ENCODE results near the gene FAM181A.

The FAM181A gene

GRCh38 chr14:93929048-93929535 lies 1.9 kb downstream of the FAM181A start:
- DNase-seq (ENCODE audit: low spot score), result no peak

- no peak for DNase-seq (ENCODE audit: low spot score)
Observed at GRCh38 chr14:93929657-93930056, 2.5 kb downstream of the FAM181A start.

- no peak for DNase-seq (ENCODE audit: low spot score)
Observed at GRCh38 chr14:93930296-93930988, 3.3 kb downstream of the FAM181A start.

- DNase-seq (ENCODE audit: low spot score), result no peak
Observed at GRCh38 chr14:93930989-93931307, 3.8 kb downstream of the FAM181A start.

- DNase-seq (ENCODE audit: low spot score), result no peak
Observed at GRCh38 chr14:93932642-93933041, 5.5 kb downstream of the FAM181A start.

DNA sequence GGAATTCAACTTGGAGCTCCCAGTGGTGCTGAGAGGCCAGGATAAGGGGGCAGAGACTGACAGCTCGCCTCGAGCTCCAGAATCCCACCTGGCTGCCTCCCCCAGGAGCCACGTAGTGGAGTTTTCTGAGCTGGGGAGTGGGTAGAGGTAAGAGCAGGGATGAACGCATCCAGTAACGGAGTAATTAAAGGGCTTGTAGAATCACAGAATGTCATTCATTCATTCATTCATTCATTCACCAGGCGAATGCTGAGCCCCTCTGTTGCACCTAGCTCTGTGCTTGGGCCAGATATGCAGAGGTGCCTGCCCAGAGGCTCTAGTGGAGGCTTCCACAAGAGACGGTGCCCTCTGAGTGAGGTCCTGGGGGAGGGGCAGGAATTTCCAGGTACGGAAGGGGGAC lies 8.1 kb downstream of the FAM181A start:
- DNase-seq (ENCODE audit: low spot score), result no peak

DNA sequence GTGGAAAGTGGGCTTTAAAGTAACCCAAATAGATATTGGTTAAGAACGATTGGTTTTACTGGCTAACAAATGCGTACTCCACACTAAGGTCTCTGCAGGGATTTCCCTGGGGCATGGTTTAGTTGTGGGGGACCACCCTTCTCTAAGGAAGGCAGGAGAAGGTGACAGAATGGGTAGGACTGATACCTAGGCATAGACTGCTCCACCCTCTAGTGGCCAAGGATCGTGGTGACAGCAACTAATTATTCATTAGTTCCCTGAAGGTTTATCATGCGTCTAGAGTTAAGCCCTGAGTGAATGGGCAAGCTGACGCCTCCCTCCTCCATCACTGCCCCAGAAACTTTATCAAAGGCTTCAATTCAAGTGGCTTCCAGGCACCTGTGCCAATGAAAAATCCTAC lies 9.1 kb downstream of the FAM181A start:
- no peak for DNase-seq (ENCODE audit: low spot score)

DNA sequence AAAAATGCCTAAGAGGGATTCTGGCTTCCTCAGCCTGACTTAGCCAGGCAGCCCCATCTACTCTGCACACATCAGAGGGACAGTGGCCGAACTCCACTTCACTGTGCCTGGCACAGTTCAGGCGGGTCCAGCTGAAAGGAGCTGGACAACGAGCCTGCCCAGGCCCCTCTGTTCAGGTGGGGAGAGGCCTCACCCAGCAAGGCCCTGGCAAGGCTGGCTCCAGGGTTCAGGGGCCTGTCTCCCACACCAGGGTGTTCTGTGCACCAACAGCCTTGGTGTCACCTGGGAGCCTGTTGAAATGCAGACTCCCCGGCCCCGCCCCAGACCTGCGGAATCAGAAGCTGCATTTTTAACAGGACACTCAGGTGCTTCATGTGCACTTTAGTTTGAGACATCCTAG lies 9.8 kb downstream of the FAM181A start:
- no peak for DNase-seq (ENCODE audit: low spot score)

DNA sequence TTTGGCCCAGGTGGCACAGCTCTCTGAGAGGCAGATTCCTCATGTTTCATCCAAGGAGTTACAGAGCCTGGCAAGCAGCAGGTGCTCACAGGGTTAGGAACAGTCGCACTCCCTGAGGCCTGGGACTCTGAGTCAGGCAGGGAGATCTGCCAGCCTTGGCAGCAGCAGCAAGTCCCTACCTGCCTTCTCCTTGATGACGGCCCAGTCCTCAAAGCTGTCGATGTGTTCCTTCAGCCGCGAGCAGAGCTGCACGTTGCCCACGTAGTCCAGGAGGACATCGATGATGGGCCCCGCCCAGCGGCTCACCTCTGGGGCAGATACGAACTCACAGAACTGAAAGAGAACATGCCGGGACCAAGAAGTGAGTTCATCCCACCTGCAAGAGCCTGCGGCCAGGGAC lies 10.4 kb downstream of the FAM181A start:
- no peak for DNase-seq (ENCODE audit: low spot score)

- no peak for DNase-seq (ENCODE audit: low spot score)
Observed at GRCh38 chr14:93938751-93939303, 11.7 kb downstream of the FAM181A start.

DNA sequence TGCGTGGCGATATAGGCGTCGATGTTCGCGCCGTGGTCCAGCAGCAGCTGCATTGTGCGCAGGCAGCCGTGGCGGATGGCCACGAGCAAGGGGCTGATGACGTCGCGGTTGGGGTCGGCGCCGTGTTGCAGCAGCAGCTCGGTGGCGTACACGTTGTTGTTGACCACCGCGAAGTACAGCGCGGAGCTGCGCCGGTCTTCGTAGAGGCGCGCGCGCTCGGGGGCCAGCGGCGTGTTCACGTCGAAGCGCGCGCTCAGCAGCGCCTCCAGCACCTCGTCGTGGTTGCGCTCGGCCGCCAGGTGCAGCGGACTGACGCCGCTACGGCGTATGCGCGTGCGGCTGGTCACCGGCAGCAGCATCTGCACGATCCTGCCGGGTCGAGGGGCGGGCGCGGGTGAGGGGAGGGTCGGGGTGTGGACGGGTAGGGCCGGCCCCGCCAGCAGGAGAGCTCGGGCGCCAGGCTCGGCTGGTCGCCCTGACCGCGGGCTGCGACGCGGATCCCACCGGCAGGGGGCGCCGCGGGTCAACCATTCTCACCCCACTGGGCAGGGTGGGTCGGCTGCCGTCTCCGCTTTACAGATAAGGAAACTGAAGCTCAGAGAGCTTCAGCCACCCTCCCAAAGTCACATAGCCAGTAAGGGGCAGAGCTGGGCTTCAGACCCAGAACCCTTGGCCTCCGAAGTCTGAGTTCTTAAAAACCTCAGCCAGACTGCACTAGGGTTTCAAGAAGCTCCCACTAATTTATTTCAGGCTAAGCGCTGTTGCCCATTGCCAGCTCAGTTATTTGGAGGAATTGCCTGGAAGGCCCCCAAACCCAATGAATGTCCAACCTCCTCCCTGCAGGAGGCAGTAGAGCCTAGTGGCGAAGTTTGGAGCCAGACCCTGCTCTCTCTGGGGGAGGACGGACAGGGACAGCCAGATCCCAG lies 12.4 kb downstream of the FAM181A start:
- peak; percentile 73 for DNase-seq (ENCODE audit: low spot score)

GRCh38 chr14:93940437-93940836 lies 13.3 kb downstream of the FAM181A start:
- DNase-seq (ENCODE audit: low spot score), result no peak

DNA sequence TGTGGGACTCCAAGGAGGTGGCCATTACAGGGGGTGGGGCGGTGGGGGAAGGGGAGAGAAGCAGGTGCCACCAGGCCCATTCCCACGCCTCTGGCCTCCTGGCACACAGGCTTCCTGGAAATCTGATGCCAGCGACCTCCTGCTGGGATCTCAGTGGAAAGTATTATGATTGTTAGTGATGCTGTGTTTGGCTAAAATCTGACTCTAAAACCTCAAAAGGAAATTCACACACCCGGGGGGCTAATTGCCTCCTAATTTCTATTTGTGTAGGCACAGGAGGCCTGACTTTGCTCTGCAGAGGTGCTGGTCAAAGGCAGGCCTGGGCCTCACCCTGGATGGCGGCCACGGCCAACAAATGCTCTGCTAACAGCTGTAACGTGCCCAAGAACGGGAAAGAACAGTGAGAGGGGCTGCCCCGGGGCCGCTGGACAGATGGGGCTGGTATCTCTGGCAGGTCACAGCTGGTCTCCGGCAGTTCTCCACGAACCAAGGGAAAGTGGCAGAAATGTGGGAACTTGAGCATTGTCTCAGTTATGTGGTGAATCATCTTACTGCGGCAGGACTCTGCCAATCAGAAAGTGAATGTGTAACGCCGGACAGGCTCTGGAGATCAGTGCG lies 14.3 kb downstream of the FAM181A start:
- DNase-seq (ENCODE audit: low spot score), result no peak

DNA sequence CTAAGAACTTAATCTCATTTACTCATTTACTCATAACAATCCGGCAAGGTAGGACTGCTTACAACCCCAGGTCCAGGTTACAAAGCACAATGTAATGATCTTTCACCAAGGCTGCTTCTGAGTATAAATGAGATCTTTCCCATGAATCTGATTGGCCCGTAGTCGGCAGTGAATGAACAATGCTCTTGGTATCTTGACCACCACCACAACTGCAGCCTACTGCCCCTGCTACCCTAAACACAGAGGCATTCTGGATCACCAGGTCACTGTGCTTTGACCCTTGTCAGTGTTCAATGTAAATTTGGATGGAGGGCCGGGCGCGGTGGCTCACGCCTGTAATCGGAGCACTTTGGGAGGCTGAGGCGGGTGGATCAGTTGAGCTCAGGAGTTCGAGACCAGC lies 15.9 kb downstream of the FAM181A start:
- no peak for DNase-seq (ENCODE audit: low spot score)

GRCh38 chr14:93943930-93944329 lies 16.8 kb downstream of the FAM181A start:
- DNase-seq (ENCODE audit: low spot score), result no peak

DNA sequence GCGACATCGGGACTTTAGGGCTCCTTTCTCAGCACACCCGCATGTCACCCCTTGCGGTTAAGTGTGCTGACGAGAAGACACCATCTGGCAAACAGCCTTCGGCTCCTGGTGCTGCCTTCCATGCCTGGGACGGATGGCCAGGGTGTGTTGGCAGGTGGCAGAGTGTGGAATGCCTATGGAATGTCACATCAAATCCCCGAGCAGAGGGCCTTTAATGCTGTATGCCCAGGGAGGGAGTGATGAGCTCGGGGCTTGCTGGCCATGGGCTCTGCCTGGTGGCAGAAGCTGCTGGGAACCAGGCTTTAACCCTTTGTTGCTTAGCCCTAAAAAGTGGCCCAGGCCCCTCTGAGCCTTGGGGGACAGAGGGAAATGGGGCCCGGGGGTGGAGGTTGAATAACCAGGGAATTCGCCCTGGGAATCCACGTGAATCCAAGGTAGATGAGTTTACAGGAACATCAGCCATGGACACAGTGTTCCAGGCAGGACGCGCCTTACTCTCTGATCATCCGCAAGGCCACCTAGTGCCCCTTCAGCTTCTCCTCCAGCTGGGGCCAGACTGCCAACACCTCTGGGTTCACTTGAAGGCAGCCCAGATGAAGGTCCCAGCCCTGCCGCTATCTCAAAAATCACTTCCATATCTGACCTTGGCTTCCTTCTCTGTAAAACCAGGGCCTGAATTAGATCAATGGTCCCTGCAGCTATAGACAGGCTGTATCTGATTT lies 17.4 kb downstream of the FAM181A start:
- DNase-seq (ENCODE audit: low spot score), result no peak

GRCh38 chr14:93945070-93945399 lies 17.9 kb downstream of the FAM181A start:
- no peak for DNase-seq (ENCODE audit: low spot score)

- DNase-seq (ENCODE audit: low spot score), result no peak
Observed at GRCh38 chr14:93946104-93946503, 19.0 kb downstream of the FAM181A start.

GRCh38 chr14:93946541-93947090 lies 19.5 kb downstream of the FAM181A start:
- DNase-seq (ENCODE audit: low spot score), result no peak

DNA sequence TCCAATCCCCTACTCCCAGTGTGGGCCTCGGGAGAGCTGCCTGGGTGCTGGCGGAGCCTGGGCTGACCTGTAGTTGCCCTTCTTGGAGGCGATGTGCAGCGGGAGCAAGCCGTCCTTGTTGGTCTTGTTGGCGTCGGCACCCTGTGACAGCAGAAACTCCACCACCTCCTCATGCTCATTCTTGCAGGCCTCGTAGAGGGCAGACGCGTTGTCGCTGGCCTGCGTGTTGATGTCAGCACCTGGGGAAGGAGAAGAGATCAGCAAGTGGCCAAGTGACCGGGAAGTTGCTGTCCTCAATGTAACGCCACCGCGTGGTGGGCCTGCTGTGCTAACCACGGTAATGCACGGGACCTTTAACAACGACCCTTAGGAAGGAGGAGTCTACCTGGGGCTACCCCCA lies 20.1 kb downstream of the FAM181A start:
- DNase-seq (ENCODE audit: low spot score), result no peak

- no peak for DNase-seq (ENCODE audit: low spot score)
Observed at GRCh38 chr14:93949511-93950075, 22.4 kb downstream of the FAM181A start.

Measured in Ammon's horn (tissue), 1 donor.